ENCODE results near the gene COX7B2. TPM values are rescaled to one million over a fixed set of nuclear protein-coding genes. Genes with fewer than 3 reads are reported as not detected.

The COX7B2 gene
- total and polyA plus RNA-seq, 2 donors (not counting 1 experiment from before 2014, with no cell fraction given) = not detected

GRCh38 chr4:46933686-46934085 lies 24.6 kb upstream of the COX7B2 start:
- H3K27ac Mint-ChIP-seq = no peak overlapping the region
- Histone ChIP-seq H3K36me3 (replicated peaks in 1 of 2; ENCODE audit: control extremely low read depth in 1 of 2, control insufficient read depth in 1 of 2, extremely low read depth in 1 of 2, insufficient read depth in 2 of 2, low read length in 1 of 2) (no peaks in the 10 kb centered on the region), H3K4me1 (ENCODE audit: control insufficient read depth in 2 of 2, insufficient read depth in 2 of 2, low read length in 2 of 2) (no peaks in the 10 kb centered on the region), H4K20me1 (ENCODE audit: control insufficient read depth, insufficient read depth, low read length, poor library complexity, severe bottlenecking) (no peaks in the 10 kb centered on the region), H3K9me3 (ENCODE audit: control extremely low read depth in 1 of 3, control insufficient read depth in 2 of 3, insufficient read depth in 1 of 3, low read length in 2 of 3) (no peaks in the 10 kb centered on the region), H3K27ac (ENCODE audit: low read length in 2 of 2) (no peak overlapping the region), H3K4me3 (ENCODE audit: control extremely low read depth in 1 of 5, extremely low read depth in 1 of 5, insufficient read depth in 1 of 5, low read depth in 2 of 5, low read length in 4 of 5) (no peak overlapping the region), H2AFZ (ENCODE audit: insufficient read depth, low read depth, low read length, poor library complexity, severe bottlenecking) (no peak overlapping the region), H3K79me2 (ENCODE audit: control insufficient read depth, insufficient read depth, low read length) (no peaks in the 10 kb centered on the region), H3K4me2 (replicated peaks; ENCODE audit: low read depth, low read length, poor library complexity, severe bottlenecking) (no peak overlapping the region), H3K9ac (ENCODE audit: low read length) (no peak overlapping the region), H3K27me3 (replicated peaks in 1 of 4; ENCODE audit: control extremely low read depth in 1 of 4, control insufficient read depth in 3 of 4, insufficient read depth in 4 of 4, low read length in 3 of 4) (no peaks in the 10 kb centered on the region)
- intact Hi-C loops (cut with micrococcal nuclease) = loop anchor here (10.0 kb wide), 1 partner anchor 631 kb away; no protein-coding TSS in a partner anchor
- no peak for DNase-seq
- H3K4me1 Mint-ChIP-seq = no peaks in the 10 kb centered on the region
- ChIA-PET POLR2A (no interaction called here), CTCF (no interaction called here)
- no peak for ATAC-seq (ENCODE audit: low read depth)
- H3K9me3 Mint-ChIP-seq (ENCODE audit: insufficient read depth) = no peaks in the 10 kb centered on the region
- WGBS (ENCODE audit: insufficient coverage) = 100% methylated on average over 1 of the region's 3 CpGs
- no peaks in the 10 kb centered on the region for H3K27me3 Mint-ChIP-seq
- no peak overlapping the region for H3K4me3 Mint-ChIP-seq
- TF ChIP-seq EZH2 (IDR thresholded peaks at IDR 0.05; ENCODE audit: borderline replicate concordance, insufficient read depth, low read depth, low read length, poor library complexity, severe bottlenecking) = no peak

DNA sequence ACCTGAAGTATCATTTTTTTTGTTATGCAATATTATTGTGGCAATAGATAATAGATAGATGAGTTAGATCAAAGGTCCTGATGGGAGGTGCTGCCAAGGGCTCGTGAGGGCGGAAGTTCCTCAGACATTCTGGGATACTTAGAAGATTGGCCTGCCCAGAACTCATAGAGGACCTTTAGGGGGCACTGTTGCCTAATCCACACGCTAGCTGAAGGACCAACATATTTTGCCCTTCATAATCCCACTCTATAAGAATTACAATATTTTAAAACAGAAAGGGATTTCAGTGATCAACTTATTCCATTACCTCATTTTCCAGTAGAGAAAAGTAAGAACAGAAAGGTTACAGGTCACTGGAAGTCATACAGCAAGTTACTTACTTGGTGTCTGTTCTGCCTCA lies 22.9 kb upstream of the COX7B2 start:
- H3K4me1 ChIP-seq (ENCODE audit: control insufficient read depth in 2 of 2, insufficient read depth in 2 of 2, low read length in 2 of 2) = no peaks in the 10 kb centered on the region
- no peak for DNase-seq
- no peak overlapping the region for H3K27ac Mint-ChIP-seq
- ChIA-PET POLR2A (no interaction called here), CTCF (no interaction called here)
- no peak for ATAC-seq (ENCODE audit: low read depth)
- no peaks in the 10 kb centered on the region for H3K79me2 ChIP-seq (ENCODE audit: control insufficient read depth, insufficient read depth, low read length)
- H3K4me3 ChIP-seq (ENCODE audit: control extremely low read depth in 1 of 5, extremely low read depth in 1 of 5, insufficient read depth in 1 of 5, low read depth in 2 of 5, low read length in 4 of 5) = no peak overlapping the region
- H3K4me2 ChIP-seq (replicated peaks; ENCODE audit: low read depth, low read length, poor library complexity, severe bottlenecking) = no peak overlapping the region
- 29% methylated on average over 2 of the region's 3 CpGs for whole genome bisulfite sequencing (ENCODE audit: insufficient coverage)
- no peaks in the 10 kb centered on the region for H3K27me3 ChIP-seq (replicated peaks in 1 of 4; ENCODE audit: control extremely low read depth in 1 of 4, control insufficient read depth in 3 of 4, insufficient read depth in 4 of 4, low read length in 3 of 4)
- H4K20me1 ChIP-seq (ENCODE audit: control insufficient read depth, insufficient read depth, low read length, poor library complexity, severe bottlenecking) = no peaks in the 10 kb centered on the region
- TF ChIP-seq CTCF (IDR thresholded peaks at IDR 0.05) (no peak), EZH2 (IDR thresholded peaks at IDR 0.05; ENCODE audit: borderline replicate concordance, insufficient read depth, low read depth, low read length, poor library complexity, severe bottlenecking) (no peak)
- H3K36me3 ChIP-seq (replicated peaks in 1 of 2; ENCODE audit: control extremely low read depth in 1 of 2, control insufficient read depth in 1 of 2, extremely low read depth in 1 of 2, insufficient read depth in 2 of 2, low read length in 1 of 2) = no peaks in the 10 kb centered on the region
- no peaks in the 10 kb centered on the region for H3K9me3 Mint-ChIP-seq (ENCODE audit: insufficient read depth)
- H3K9me3 ChIP-seq (ENCODE audit: control extremely low read depth in 1 of 3, control insufficient read depth in 2 of 3, insufficient read depth in 1 of 3, low read length in 2 of 3) = no peaks in the 10 kb centered on the region
- H2AFZ ChIP-seq (ENCODE audit: insufficient read depth, low read depth, low read length, poor library complexity, severe bottlenecking) = no peak overlapping the region
- intact Hi-C loops (cut with micrococcal nuclease) = loop anchor here (10.0 kb wide), 1 partner anchor 633 kb away; no protein-coding TSS in a partner anchor
- H3K27ac ChIP-seq (ENCODE audit: low read length in 2 of 2) = no peak overlapping the region
- H3K27me3 Mint-ChIP-seq = peaks cover 4% of the 10 kb centered on the region
- no peak overlapping the region for H3K4me3 Mint-ChIP-seq
- H3K4me1 Mint-ChIP-seq = no peaks in the 10 kb centered on the region
- no peak overlapping the region for H3K9ac ChIP-seq (ENCODE audit: low read length)

Data from B cell (primary cell).